ENCODE measurements around the gene HIRA.

- TF ChIP-seq EZH2 (IDR thresholded peaks at IDR 0.05; ENCODE audit: low read depth, low read length, severe bottlenecking) (no peak), CTCF (IDR thresholded peaks at IDR 0.05; ENCODE audit: control extremely low read depth in 1 of 3, insufficient read depth in 1 of 3, low read depth in 1 of 3, low read length in 3 of 3) (no peak), NRF1 (IDR thresholded peaks at IDR 0.05; ENCODE audit: low read depth, low read length) (no peak), GABPA (IDR thresholded peaks at IDR 0.05; ENCODE audit: borderline replicate concordance, insufficient read depth, low read length) (no peak)
Measured at GRCh38 chr22:19470010-19470409, 38.5 kb upstream of the HIRA start.
